OCI-LY7 (cell line): ENCODE measurements around the gene MLLT10. TPM values are rescaled to one million over a fixed set of nuclear protein-coding genes. Genes with fewer than 3 reads are reported as not detected.

Experiments
- BruUV-seq: library from RNA; stranded (reverse); fragments of 400-500 nt; replicated peaks from 2 replicates; lab custom pipeline; 2021; lab: Mats Ljungman, UMichigan
- CTCF ChIA-PET: fragments of 300-600 bp; sonication (Branson Sonifier 250); formaldehyde crosslinking; loops from one replicate; lab custom pipeline; 2022; ENCODE audit warnings: antibody characterized with exemption; ENCODE audit not compliant: unreplicated experiment; lab: Charles Lee
- POLR2A ChIA-PET: fragments of 300-600 bp; sonication (Branson Sonifier 250); formaldehyde crosslinking; loops from one replicate; lab custom pipeline; 2022; ENCODE audit warnings: antibody characterized with exemption; lab: Charles Lee
- DNase-seq: peaks from one replicate; pipeline ENCODE4 v3.0.0-alpha.2; 2015; ENCODE audit warnings: low spot score
- H2AFZ ChIP-seq: fragments of 200-600 bp; sonication (generic), shearing (Covaris generic); 2 replicates; pipeline ENCODE4 v1.6.1; 2014; ENCODE audit warnings: mild to moderate bottlenecking, antibody characterized with exemption, low read length, moderate library complexity
- H3K27ac ChIP-seq: fragments of 200-600 bp; sonication (generic); 2 replicates; pipeline ENCODE4 v1.5.1; 2014; ENCODE audit warnings: mixed run types, low read depth, mild to moderate bottlenecking, moderate library complexity, low read length, inconsistent platforms; ENCODE audit not compliant: poor library complexity, severe bottlenecking
- H3K36me3 ChIP-seq: fragments of 200-600 bp; sonication (generic); 2 replicates; pipeline ENCODE4 v1.6.1; 2014; ENCODE audit warnings: mild to moderate bottlenecking, antibody characterized with exemption, low read length, moderate library complexity, mixed read lengths; ENCODE audit not compliant: insufficient read depth
- H3K4me1 ChIP-seq: fragments of 200-600 bp; sonication (generic); 2 replicates; pipeline ENCODE4 v1.5.1; 2014; ENCODE audit warnings: mild to moderate bottlenecking, low read length; ENCODE audit not compliant: insufficient read depth, poor library complexity, severe bottlenecking
- H3K4me2 ChIP-seq: fragments of 200-600 bp; sonication (generic); 2 replicates; pipeline ENCODE4 v1.6.1; 2014; ENCODE audit warnings: mild to moderate bottlenecking, low read length
- H3K4me3 ChIP-seq: fragments of 200-600 bp; sonication (generic); 2 replicates; pipeline ENCODE4 v1.5.1; 2014; ENCODE audit warnings: mild to moderate bottlenecking, low read depth, low read length; ENCODE audit not compliant: poor library complexity, severe bottlenecking
- H3K79me2 ChIP-seq: fragments of 200-600 bp; sonication (generic); 2 replicates; pipeline ENCODE4 v1.6.1; 2016; ENCODE audit warnings: low read depth, mild to moderate bottlenecking, low read length, moderate library complexity, mixed read lengths; ENCODE audit not compliant: insufficient read depth
- H3K9me2 ChIP-seq: fragments of 200-600 bp; sonication (generic); 2 replicates; pipeline ENCODE4 v1.6.1; 2016; ENCODE audit warnings: mild to moderate bottlenecking, low read length, mixed read lengths; ENCODE audit not compliant: insufficient read depth
- H3K9me3 ChIP-seq: fragments of 200-600 bp; sonication (generic); 2 replicates; pipeline ENCODE4 v1.6.1; 2014; ENCODE audit warnings: mild to moderate bottlenecking, mixed run types, low read length, mixed read lengths
- H4K20me1 ChIP-seq: fragments of 200-600 bp; sonication (generic); 2 replicates; pipeline ENCODE4 v1.6.1; 2014; ENCODE audit warnings: mild to moderate bottlenecking, antibody characterized with exemption, low read length, moderate library complexity, mixed read lengths; ENCODE audit not compliant: insufficient read depth
- EZH2phosphoT487 ChIP-seq: fragments of 200-600 bp; sonication (generic); IDR thresholded peaks from 2 replicates; pipeline ENCODE4 v1.6.1; 2018; ENCODE audit warnings: low read depth, borderline replicate concordance, mild to moderate bottlenecking, mixed run types, antibody characterized with exemption, low read length, moderate library complexity, mixed read lengths
- intact Hi-C: fragments of 100-400 bp; cut with micrococcal nuclease; formaldehyde crosslinking; loops from one replicate; pipeline ENCODE4 v1.10.0; 2022; ENCODE audit not compliant: unreplicated experiment
- total RNA-seq, 2 experiments: library from RNA; depleted of rRNA in 1 of 2; stranded (reverse); fragments of >200 nt in 1 of 2; shearing (Covaris generic) in 1 of 2; gene quantifications; 2 replicates each; pipeline ENCODE4 v1.2.3, GENCODE V29; 2014 to 2022
- TF ChIP-seq, protein P1 (sequence below): fragments of 200-600 bp; sonication (generic); conservative IDR thresholded peaks from 2 replicates; pipeline ENCODE4 v1.5.1; 2014; ENCODE audit warnings: mild to moderate bottlenecking, antibody characterized with exemption, low read length, moderate library complexity, mixed read lengths

The MLLT10 gene
- total RNA-seq, 2 experiments from 2014 or later = 68.4 to 74.0 TPM

DNA sequence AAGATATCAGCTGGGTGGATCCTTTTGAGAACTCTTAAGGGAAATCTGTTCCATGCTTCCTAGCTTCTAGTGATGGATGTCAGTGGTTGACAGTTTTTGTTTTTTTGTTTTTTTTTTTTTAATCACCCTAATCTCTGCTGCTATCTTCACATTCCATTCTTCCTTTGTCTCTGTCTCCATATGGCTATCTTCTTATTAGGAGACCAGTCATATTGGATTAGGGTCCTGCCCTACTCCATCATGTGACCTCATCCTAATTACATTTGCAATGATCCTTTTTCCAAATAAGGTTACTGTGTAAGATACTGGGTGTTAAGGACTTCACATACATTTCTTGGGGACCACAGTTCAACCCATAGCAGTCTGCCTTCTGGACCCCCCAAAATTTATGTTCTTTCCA lies 69.7 kb downstream of the MLLT10 start:
- ChIA-PET POLR2A (interaction anchor here (0.7 to 1.0 kb wide), 2 partner anchors 8 to 85 kb away, joined by 3 to 5 read pairs; no protein-coding TSS in a partner anchor), CTCF (no interaction called here)
- TF ChIP-seq, protein P1, sequence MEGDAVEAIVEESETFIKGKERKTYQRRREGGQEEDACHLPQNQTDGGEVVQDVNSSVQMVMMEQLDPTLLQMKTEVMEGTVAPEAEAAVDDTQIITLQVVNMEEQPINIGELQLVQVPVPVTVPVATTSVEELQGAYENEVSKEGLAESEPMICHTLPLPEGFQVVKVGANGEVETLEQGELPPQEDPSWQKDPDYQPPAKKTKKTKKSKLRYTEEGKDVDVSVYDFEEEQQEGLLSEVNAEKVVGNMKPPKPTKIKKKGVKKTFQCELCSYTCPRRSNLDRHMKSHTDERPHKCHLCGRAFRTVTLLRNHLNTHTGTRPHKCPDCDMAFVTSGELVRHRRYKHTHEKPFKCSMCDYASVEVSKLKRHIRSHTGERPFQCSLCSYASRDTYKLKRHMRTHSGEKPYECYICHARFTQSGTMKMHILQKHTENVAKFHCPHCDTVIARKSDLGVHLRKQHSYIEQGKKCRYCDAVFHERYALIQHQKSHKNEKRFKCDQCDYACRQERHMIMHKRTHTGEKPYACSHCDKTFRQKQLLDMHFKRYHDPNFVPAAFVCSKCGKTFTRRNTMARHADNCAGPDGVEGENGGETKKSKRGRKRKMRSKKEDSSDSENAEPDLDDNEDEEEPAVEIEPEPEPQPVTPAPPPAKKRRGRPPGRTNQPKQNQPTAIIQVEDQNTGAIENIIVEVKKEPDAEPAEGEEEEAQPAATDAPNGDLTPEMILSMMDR = no peak
- no peak for TF ChIP-seq EZH2phosphoT487

DNA sequence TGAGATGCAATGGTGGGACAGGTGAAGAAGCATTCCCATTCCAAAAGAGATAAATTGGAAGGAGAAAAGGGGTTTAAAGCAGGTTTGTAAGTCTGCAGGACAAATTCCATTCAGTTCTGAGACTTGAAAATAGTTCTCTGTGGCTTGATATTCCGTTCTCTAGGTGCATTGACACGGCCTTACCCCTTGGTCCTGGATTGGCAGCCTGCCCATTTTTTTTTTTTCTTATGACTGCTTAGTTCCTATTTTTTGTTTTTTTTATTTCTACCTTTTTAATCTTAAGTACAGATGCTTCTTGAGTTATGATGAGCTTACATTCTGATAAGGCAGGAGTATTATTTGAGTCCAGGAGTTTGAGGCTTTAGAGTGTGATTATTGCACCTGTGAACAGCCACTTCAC lies 70.6 kb downstream of the MLLT10 start:
- peaks cover 75% of the 10 kb centered on the region for H3K36me3 ChIP-seq
- H3K4me2 ChIP-seq = no peak overlapping the region
- intact Hi-C loops = no loop called here
- H3K4me1 ChIP-seq = no peaks in the 10 kb centered on the region
- peaks cover 16% of the 10 kb centered on the region; the same call in 1 of the 2 replicates for H3K79me2 ChIP-seq
- POLR2A ChIA-PET = interaction anchor here (0.6 kb wide), 1 partner anchor 127 kb away, joined by 4 read pairs; no protein-coding TSS in a partner anchor
- H3K9me2 ChIP-seq = no peaks in the 10 kb centered on the region
- H3K9me3 ChIP-seq = peaks cover 8% of the 10 kb centered on the region; the same call in 1 of the 2 replicates
- H3K4me3 ChIP-seq = no peak overlapping the region
- CTCF ChIA-PET = no interaction called here
- TF ChIP-seq, protein P1 = no peak
- H3K27ac ChIP-seq = no peak overlapping the region
- DNase-seq = no peak
- H4K20me1 ChIP-seq = no peaks in the 10 kb centered on the region
- H2AFZ ChIP-seq = no peak overlapping the region
- BruUV-seq = no TSS peak

More for the DNA sequence above, 69.7 kb downstream of the MLLT10 start:
- H3K9me3 ChIP-seq = peaks cover 7% of the 10 kb centered on the region; the same call in 1 of the 2 replicates
- H3K4me3 ChIP-seq = no peak overlapping the region
- no peaks in the 10 kb centered on the region for H3K4me1 ChIP-seq
- H3K27ac ChIP-seq = no peak overlapping the region
- no peak for DNase-seq
- H2AFZ ChIP-seq = no peak overlapping the region
- no TSS peak for BruUV-seq
- peaks cover 71% of the 10 kb centered on the region for H3K36me3 ChIP-seq
- no peak overlapping the region for H3K4me2 ChIP-seq
- H4K20me1 ChIP-seq = no peaks in the 10 kb centered on the region
- H3K79me2 ChIP-seq = peaks cover 14% of the 10 kb centered on the region; the same call in 1 of the 2 replicates
- intact Hi-C loops = no loop called here
- no peaks in the 10 kb centered on the region for H3K9me2 ChIP-seq

DNA sequence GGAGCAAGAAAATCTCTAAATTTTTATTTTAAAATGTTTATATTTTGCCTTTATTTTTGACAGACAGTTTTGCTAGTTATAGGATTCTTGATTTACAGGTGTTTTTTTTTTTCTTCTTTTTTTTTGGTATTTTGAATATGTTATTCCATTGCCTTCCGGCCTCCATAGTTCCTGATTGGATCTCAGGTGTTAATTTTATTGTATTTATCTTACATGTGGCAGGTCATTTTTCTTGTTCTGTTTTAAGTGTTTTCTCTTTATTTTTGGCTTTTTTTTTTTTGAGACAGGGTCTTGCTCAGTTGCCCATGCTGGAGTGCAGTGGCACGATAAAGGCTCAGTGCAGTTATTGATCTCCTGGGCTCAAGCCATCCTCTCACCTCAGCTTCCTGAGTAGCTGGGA lies 73.9 kb downstream of the MLLT10 start:
- Histone ChIP-seq H3K4me1 (no peaks in the 10 kb centered on the region), H4K20me1 (no peaks in the 10 kb centered on the region; the same call in 1 of the 2 replicates), H3K9me2 (no peaks in the 10 kb centered on the region), H3K27ac (no peak overlapping the region), H2AFZ (no peak overlapping the region), H3K4me2 (no peak overlapping the region), H3K4me3 (no peak overlapping the region), H3K9me3 (peaks cover 8% of the 10 kb centered on the region; the same call in 1 of the 2 replicates), H3K79me2 (peaks cover 12% of the 10 kb centered on the region; the same call in 1 of the 2 replicates), H3K36me3 (peaks cover 74% of the 10 kb centered on the region)
- ChIA-PET POLR2A (interaction anchor here (0.7 kb wide), 1 partner anchor 415 kb away, joined by 3 read pairs; no protein-coding TSS in a partner anchor), CTCF (no interaction called here)
- BruUV-seq = no TSS peak
- intact Hi-C loops = no loop called here
- no peak for DNase-seq
- no peak for TF ChIP-seq EZH2phosphoT487
- TF ChIP-seq, protein P1 = no peak
